Spinal cord (tissue), 10 donors: ENCODE measurements around the gene USP35. TPM values are rescaled to one million over a fixed set of nuclear protein-coding genes. Genes with fewer than 3 reads are reported as not detected.

Experiments used
- DNase-seq, 6 donors: peaks; one replicate each; pipeline versions ENCODE4 v3.0.0 to v3.0.0-alpha.2; 2013 to 2015; ENCODE audit warnings: low spot score in 6 of 6, low read depth in 4 of 6
- H3K27ac ChIP-seq: one replicate; pipeline ENCODE4 v1.5.1; 2013; ENCODE audit warnings: low read depth, low read length, control low read depth
- H3K27me3 ChIP-seq: one replicate; pipeline ENCODE4 v1.6.1; 2013; ENCODE audit warnings: low read length; ENCODE audit not compliant: control insufficient read depth, insufficient read depth
- H3K36me3 ChIP-seq: one replicate; pipeline ENCODE4 v1.6.1; 2013; ENCODE audit warnings: low read length; ENCODE audit not compliant: control insufficient read depth, insufficient read depth
- H3K4me1 ChIP-seq: one replicate; pipeline ENCODE4 v1.6.1; 2013; ENCODE audit warnings: low read length; ENCODE audit not compliant: control insufficient read depth, insufficient read depth
- H3K4me3 ChIP-seq: one replicate; pipeline ENCODE4 v1.5.1; 2013; ENCODE audit warnings: low read depth, low read length, control low read depth
- H3K9me3 ChIP-seq: one replicate; pipeline ENCODE4 v1.6.1; 2013; ENCODE audit warnings: low read length; ENCODE audit not compliant: control insufficient read depth, insufficient read depth
- WGBS: methylation state at CpG from one replicate; pipeline ENCODE4 v1.1.5; 2013; ENCODE audit warnings: missing lambda C conversion rate; ENCODE audit not compliant: insufficient coverage; 5-methylcytosine and 5-hydroxymethylcytosine counted together
- polyA plus RNA-seq, 2 donors: library from polyadenylated mRNA; unstranded; fragments of 120-200 nt; gene quantifications; one replicate each; pipeline ENCODE4 v1.2.1, GENCODE V29; 2013; ENCODE audit not compliant: insufficient read length in 2 of 2
- total RNA-seq, 2 donors: library from RNA; depleted of rRNA in 1 of 2; stranded (reverse); fragments of 120-200 nt in 1 of 2; fragments of >200 nt in 1 of 2; gene quantifications; one replicate each; pipeline versions ENCODE4 v1.2.3 to v1.2.4, GENCODE V29; 2013 to 2014
- donor health status: healthy.

The USP35 gene
- total and polyA plus RNA-seq, 4 donors: 7.4 to 14.6 (median 11.2) TPM

- WGBS: 85% methylated on average over 10 of the region's 11 CpGs
- Histone ChIP-seq H3K27ac (no peak overlapping the region), H3K9me3 (no peaks in the 10 kb centered on the region), H3K4me1 (peaks cover 10% of the 10 kb centered on the region), H3K36me3 (peaks cover 72% of the 10 kb centered on the region), H3K27me3 (no peaks in the 10 kb centered on the region), H3K4me3 (no peak overlapping the region)
- DNase-seq: peak in 1 of 6 donors; percentile 42
These were observed 24.1 kb downstream of the USP35 start for GRCh38 chr11:78212586-78213371.

GRCh38 chr11:78213526-78214330 is 25.0 kb downstream of the USP35 start:
- peaks cover 10% of the 10 kb centered on the region for H3K4me1 ChIP-seq
- H3K4me3 ChIP-seq: no peak overlapping the region
- 89% methylated on average over 3 of the region's 8 CpGs for WGBS
- DNase-seq: peak in 1 of 6 donors; percentile 27
- no peak overlapping the region for H3K27ac ChIP-seq
- H3K27me3 ChIP-seq: no peaks in the 10 kb centered on the region
- peaks cover 73% of the 10 kb centered on the region for H3K36me3 ChIP-seq
- H3K9me3 ChIP-seq: no peaks in the 10 kb centered on the region

- Histone ChIP-seq H3K27ac (no peak overlapping the region), H3K4me3 (no peak overlapping the region), H3K4me1 (peaks cover 10% of the 10 kb centered on the region), H3K27me3 (no peaks in the 10 kb centered on the region), H3K9me3 (no peaks in the 10 kb centered on the region), H3K36me3 (peaks cover 73% of the 10 kb centered on the region)
- no peak for DNase-seq
- WGBS: 83% methylated on average over 2 of the region's 12 CpGs
These were observed 25.8 kb downstream of the USP35 start for GRCh38 chr11:78214331-78215194.

- Histone ChIP-seq H3K9me3 (no peaks in the 10 kb centered on the region), H3K27me3 (no peaks in the 10 kb centered on the region), H3K4me1 (peaks cover 10% of the 10 kb centered on the region), H3K4me3 (no peak overlapping the region), H3K36me3 (peaks cover 72% of the 10 kb centered on the region), H3K27ac (no peak overlapping the region)
- DNase-seq: no peak
- WGBS: 75% methylated on average over 1 of the region's 3 CpGs
These were observed 27.3 kb downstream of the USP35 start for GRCh38 chr11:78216021-78216420.

- Histone ChIP-seq H3K36me3 (peaks cover 80% of the 10 kb centered on the region), H3K9me3 (no peaks in the 10 kb centered on the region), H3K4me3 (no peak overlapping the region), H3K4me1 (peaks cover 10% of the 10 kb centered on the region), H3K27ac (no peak overlapping the region), H3K27me3 (no peaks in the 10 kb centered on the region)
- WGBS: 96% methylated on average over 5 of the region's 5 CpGs
- no peak for DNase-seq
These were observed 28.0 kb downstream of the USP35 start for GRCh38 chr11:78216571-78217287.

- Histone ChIP-seq H3K4me1 (peaks cover 7% of the 10 kb centered on the region), H3K9me3 (no peaks in the 10 kb centered on the region), H3K27me3 (no peaks in the 10 kb centered on the region), H3K4me3 (no peak overlapping the region), H3K27ac (no peak overlapping the region), H3K36me3 (peaks cover 85% of the 10 kb centered on the region)
- DNase-seq: no peak
- 98% methylated on average over 14 of the region's 14 CpGs for WGBS
These were observed 29.2 kb downstream of the USP35 start for GRCh38 chr11:78217650-78218541.

- Histone ChIP-seq H3K4me1 (no peaks in the 10 kb centered on the region), H3K36me3 (peaks cover 86% of the 10 kb centered on the region), H3K27me3 (no peaks in the 10 kb centered on the region), H3K9me3 (no peaks in the 10 kb centered on the region), H3K27ac (no peak overlapping the region), H3K4me3 (no peak overlapping the region)
- no peak for DNase-seq
- WGBS: 89% methylated on average over 8 of the region's 11 CpGs
These were observed 30.2 kb downstream of the USP35 start for GRCh38 chr11:78218707-78219492.
